ENCODE measurements around the gene EFEMP2.

The EFEMP2 gene

DNA sequence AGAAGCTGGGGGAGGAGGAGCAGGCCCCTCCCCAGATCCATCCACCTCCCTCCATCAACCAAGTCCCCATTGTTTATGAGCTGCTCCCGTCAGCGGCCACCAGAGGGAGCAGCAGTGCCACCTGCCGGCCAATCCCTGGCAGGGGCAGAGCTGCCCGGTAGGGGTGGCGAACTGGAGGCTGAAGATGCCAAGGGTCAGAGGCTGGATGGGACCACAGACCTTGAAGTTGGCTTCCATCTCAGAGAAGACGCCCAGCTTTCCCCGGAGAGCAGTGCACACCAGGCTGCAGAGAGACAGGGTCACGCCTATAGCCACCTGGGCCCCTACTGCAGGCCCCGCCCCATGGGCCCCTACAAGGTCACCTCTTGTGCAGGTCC is 12.1 kb upstream of the EFEMP2 start:
- FAIRE-seq = no peak

DNA sequence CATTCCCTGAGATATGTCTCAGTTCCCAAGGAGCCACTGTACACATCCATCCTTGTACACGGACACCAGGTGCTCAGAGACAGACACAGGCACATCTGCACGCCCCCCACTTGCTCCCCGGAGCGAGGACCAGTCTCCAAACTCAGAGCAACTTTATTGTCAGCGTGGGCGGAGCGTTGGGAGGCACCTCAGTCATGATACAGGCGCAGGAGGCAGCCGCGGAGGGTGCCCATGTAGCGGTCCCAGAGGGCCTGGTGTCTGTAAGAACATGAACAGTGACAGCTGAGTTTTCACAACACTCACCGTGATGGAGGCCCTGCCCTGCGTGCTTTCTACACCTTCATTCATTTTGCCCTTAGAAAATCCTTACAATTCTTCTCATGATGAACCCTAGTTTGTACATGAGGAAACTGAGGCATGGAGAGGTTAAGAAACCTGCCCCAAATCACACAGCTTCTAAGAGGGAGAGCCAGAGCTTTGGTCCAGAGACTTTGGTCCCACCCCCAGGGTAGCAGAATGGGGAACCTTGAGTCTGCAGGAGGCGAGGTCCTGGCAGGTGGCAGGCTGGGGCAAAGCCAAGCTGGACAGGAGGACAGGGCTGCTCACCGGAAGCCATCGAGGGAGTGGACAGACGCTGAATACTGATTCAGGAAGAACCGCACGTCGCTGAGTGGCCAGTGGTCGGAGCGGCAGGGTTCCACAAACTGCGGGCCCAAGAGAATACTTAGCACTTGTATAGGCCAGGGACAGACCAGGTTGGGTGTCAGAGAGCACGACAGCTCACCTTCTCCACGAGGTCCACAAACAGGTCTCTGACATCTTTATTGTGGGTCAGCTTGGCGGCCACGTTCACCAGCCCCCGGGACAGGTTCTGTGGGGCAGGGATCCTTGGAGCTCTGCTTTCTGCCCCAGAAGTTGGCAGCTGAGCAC is 11.5 kb upstream of the EFEMP2 start:
- no peak for FAIRE-seq

DNA sequence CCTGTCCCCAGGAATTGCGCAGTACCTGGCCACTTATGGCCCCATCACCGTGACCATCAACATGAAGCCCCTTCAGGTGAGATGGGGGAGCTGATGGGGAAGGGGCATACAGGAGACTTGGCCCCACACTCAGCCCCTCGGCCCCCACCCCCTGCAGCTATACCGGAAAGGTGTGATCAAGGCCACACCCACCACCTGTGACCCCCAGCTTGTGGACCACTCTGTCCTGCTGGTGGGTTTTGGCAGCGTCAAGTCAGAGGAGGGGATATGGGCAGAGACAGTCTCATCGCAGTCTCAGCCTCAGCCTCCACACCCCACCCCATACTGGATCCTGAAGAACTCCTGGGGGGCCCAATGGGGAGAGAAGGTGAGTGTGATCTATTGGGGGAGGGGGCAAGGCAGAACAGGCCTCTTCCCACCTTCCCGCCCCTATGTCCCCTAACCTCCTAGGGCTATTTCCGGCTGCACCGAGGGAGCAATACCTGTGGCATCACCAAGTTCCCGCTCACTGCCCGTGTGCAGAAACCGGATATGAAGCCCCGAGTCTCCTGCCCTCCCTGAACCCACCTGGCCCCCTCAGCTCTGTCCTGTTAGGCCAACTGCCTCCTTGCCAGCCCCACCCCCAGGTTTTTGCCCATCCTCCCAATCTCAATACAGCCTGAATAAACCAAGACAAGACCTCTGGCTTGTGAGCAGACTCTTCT is 10.6 kb upstream of the EFEMP2 start:
- no peak for FAIRE-seq

DNA sequence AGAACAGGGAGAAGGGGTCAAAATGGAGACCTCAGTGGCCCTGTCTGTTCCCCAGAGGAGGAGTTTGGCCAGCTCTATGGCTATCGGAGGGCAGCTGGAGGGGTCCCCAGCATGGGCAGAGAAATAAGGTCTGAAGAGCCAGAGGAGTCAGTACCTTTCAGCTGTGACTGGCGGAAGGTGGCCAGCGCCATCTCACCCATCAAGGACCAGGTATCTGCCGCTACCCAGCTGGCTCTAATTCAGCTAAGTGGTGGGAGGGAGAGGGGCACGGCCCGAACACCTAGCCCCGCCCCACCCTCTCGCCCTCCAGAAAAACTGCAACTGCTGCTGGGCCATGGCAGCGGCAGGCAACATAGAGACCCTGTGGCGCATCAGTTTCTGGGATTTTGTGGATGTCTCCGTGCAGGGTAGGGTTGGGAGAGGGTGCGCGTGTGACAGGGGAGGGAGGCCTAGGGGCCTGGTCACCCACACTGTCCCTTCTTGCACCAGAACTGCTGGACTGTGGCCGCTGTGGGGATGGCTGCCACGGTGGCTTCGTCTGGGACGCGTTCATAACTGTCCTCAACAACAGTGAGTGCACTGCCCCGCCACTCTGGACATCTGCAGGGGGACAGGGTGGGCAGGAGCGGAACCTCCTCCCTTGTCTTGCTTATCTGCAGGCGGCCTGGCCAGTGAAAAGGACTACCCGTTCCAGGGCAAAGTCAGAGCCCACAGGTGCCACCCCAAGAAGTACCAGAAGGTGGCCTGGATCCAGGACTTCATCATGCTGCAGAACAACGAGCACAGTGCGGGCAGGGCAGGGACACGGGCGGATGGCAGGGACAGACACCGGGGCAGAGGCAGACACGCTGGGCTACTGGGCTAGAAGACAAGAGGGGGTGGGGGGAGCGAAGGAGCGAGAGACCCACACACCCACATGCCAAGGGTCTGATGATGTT is 9.8 kb upstream of the EFEMP2 start:
- no peak for FAIRE-seq

DNA sequence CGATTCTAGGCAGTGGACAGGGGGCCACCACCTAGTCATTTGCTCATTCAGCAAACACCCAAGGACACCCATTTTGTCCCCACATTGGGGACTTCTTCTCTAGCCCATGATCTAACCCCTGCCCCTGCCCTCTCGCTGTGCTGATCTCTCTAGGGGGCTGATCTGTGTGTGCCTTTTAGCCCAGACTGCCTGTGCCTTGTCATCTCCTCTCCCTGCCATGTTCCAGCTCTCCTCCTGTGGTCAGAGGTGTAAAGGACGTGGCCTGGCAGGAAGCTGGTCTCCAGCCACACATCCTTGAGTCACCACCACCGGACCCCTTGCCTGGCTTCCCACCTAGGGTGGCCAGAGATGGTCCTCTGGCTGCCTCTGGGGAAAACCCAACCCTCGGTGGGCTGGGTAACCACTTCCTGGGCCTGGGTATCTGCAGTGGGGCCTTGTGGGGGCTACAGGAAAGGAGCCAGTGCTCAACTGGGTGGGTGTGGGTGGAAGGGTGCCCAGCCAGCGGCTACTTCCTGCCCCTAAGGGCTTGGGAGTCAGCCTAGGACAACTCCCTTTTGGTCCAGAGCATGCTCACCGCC is 8.3 kb upstream of the EFEMP2 start:
- no peak for FAIRE-seq

DNA sequence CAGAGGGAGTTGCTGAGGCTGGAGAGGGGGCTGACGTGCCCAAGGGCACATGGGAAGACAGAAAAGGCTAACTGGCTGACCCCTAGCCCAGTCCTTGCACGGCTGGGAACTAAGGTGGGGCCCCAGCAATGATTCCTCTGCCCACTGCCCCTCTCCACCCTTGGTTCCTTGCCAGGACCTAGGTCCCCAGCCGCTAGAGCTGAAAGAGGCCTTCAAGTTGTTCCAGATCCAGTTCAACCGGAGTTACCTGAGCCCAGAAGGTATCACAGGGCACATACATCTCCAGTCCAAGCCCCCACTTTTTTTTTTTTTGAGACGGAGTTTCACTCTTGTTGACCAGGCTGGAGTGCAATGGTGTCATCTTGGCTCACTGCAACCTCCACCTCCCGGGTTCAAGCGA is 7.4 kb upstream of the EFEMP2 start:
- no peak for FAIRE-seq

DNA sequence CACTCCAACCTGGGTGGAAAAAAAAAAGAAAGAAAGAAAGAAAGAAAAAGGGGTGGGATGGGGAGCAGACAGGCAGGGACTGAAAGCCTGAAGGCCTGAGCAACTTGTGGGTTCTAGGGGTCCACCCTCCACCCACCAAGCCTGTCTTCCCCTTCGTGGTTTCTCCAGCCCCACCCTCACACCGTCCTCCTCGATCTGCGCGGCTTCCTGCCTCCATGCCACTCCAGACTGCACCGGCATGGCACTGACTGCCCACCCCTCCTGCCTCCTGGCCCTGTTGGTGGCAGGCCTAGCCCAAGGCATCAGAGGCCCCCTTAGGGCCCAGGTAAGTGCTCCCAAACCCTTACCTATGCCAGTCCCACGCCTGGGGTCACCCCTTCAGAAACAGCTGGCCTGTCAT is 7.0 kb upstream of the EFEMP2 start, which contains the start of gene CTSW:
Gene CTSW, plus strand, starts transcription at position 221 of the 400 bp plus-strand sequence. Its CDS starts 18 bp downstream, at position 239.
- FAIRE-seq = no peak

DNA sequence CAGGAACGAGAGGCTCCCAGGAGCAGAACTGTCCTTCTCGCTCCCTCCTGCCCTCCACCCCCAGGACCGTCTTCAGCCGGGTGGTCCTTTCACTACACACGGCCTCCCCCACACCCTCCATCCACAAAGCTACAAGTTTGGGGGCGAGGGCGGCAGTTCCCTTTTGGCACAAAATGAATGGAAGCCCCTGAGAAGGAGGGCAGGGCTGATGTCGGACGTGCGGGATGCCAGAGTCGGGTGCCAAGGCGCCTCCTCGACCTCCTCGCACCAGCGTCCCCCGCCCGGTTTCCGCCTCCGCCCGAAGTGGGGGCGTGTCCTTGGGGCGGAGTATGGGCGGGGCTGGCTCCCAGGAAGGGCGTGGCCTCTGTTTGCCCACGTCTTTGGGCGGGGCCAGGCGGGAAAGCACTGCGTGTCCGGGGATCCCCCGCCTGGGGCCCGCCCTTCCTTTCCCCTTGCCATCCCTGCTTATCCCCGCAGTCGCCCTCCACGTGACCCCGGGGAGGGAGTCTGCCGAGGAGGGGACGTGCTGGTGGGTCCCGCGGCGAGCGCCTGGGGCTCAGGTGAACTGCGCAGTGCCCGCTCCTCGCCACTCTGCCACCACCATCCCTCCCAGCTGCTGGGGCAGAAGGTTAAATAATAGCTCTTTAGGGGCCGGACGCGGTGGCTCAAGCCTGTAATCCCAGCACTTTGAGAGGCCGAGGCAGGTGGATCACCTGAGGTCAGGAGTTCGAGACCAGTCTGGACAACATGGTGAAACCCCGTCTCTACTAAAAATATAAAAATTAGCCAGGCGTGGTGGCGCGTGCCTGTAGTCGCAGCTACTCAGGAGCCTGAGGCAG is 937 bp upstream of the EFEMP2 start:
- peak; percentile 38 for FAIRE-seq

DNA sequence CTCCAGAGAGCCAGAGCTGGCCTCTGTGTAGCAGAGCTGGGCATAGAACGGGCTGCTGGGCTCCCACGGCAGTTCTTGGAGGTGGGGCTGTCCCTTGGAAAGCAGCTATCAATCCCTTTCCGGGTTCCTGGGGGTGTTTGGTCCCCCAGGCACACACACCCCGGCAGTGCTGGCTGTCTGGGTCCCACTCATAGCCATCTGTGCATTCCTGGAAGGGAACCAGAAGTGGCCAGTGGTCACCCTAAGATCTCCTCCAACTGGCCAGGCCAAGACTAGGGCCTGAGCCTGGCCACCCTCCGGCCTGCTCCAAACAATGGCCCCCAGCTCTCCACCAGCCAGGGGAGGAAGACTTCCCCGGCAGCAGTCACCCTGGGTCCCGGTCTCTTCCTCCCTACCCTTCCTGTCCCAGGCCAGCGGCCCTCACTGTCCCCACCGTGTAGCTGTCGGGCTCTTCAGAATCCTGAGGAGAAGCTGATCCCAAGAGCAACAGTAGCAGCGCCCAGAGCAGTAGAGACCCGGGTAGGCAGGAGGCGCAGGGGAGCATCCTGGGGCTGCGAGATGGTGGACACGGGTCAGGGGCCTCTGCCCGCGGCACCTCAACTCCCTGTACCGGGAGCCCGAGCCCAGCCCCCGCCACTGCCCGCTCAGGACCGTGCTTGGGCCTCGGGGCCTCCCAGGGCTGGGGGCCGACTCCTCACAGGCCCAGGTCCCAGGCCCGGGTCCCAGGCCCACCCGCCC is 620 bp downstream of the EFEMP2 start:
- FAIRE-seq = no peak

DNA sequence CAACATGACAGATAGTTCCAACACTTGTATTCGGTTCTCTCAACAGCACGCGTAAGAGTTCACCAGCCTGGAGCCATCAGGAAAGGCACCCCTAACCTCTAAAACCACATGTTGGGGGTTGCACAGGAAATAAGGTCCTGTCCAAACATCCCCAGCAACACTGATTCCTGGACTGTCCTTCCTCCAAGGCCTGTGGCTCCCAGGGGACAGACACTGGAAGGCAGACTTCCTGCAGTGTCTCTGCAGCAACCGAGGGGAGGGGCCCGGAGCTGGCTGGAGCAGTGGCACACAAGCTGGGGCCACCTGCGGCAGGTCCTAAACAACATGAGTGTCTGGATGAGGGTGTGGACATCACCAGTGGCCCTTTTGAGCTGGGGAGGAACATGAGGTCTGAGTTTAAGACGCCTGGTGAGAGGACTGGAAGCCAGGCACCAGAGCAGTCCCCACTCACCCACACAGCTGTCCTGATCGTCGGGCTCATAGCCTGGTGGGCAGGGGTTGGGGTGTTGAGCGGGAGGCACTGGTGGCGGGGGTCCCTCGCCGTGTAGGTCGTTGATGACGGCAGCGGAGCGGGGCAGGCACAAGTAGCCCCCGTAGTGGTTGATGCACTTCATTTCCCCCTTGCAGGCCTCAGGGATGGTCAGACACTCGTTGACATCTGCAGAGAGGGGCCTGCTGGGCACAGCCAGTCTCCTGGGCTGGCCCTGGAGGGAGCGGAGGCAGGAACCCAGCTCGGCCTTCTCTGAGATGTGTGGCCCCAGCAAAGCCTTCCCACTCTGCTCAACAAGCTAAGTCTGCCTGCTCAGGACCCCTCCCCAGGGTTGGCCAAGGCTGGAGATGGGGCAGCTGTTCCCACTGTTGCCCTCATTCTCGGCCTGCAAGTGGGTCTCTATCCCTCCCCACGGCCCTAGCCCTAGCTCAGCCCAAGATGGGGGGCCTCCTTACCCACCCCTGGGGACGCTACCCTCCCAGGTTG is 1.6 kb downstream of the EFEMP2 start:
- no peak for FAIRE-seq

DNA sequence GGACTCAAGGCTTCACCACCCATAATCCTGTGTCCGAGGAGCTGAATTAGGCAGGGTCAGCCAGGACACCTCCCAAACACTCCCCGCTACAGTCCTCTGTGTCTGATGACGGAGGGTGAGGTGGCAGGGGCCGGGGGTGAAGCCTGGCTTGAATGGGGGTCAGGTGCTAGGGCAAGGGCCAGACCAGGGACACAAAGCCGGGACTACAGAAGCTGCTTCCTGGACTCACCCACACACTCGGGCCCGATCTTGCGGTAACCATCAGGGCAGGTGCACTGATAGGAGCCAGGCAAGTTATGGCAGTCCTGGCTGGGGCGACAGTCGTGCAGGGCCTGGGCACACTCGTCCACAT is 2.3 kb downstream of the EFEMP2 start:
- FAIRE-seq = no peak

DNA sequence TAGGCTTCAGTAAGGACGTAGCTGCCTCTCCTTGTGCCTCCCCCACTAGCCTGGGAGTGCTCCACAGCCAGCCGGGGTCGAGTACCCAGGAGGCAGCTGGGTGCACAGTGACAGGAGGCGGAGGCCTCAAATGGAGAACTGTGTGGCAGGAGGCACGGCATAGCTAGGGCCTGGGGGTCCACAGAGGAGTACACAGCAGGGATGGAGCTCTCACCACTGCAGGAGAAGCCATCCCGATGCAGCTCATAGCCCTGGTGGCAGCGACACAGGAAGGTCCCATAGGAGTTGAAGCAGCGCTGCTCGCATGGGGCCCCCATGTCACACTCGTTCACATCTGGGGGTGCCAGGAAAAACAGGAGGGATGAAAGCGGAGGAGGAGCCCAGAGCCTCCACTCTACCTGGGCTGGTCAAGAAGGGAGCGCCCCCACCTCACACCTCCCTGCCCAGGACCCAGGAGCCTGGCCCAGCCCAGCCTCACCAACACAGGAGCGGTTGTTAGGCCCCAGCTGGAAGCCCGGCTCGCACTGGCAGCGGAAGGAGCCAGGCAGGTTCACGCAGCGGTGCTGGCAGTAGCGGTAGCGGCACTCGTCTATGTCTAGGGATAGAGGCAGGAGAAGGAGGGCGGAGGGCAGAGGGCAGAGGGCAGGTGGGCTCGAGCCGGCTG is 2.8 kb downstream of the EFEMP2 start:
- no peak for FAIRE-seq

DNA sequence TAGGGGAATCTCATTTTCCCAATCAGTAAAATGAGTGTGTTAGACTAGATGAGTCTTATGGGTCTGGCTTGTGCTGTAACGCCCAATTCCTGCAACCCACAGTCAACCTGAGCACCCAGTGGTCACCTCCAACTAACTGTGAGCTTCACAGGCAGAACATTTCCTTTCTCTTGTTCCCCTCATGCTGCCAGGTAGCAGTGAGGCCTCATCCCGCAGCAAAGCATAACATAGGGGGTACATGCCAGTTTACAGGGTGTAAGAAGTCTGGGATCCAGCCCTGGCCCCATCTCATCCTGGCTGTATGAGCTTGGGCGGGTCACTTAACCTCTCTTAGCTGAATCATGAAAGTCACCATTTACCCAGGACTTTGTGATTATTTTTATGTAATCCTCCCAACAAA is 3.7 kb downstream of the EFEMP2 start:
- FAIRE-seq = no peak

DNA sequence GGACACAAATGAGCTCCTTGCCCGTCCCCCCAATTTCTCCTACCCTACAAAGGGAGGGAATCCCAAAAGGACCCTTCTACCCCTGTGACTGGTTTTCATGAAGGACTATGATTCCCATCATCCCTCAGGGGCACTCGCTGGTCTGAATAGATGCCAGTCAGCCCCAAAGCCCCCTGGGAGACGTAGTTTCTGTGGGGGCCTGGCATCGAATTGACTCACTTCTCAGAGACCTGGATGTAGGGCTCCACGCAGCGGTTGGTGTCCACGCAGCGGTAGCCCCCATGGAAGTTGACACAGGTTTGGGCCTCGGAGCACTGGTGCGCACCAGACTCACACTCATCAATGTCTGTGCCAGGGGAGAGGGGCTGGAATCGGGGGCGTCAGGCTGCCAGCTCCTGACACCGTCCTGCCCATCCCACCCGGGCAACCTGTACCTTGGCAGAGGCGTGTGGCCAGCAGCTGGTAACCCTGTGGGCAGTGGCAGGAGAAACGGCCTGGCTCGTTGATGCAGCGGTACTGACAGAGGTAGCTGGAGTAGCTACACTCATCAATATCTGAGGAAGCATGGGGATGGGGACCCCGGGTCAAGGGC is 4.4 kb downstream of the EFEMP2 start:
- FAIRE-seq = no peak

DNA sequence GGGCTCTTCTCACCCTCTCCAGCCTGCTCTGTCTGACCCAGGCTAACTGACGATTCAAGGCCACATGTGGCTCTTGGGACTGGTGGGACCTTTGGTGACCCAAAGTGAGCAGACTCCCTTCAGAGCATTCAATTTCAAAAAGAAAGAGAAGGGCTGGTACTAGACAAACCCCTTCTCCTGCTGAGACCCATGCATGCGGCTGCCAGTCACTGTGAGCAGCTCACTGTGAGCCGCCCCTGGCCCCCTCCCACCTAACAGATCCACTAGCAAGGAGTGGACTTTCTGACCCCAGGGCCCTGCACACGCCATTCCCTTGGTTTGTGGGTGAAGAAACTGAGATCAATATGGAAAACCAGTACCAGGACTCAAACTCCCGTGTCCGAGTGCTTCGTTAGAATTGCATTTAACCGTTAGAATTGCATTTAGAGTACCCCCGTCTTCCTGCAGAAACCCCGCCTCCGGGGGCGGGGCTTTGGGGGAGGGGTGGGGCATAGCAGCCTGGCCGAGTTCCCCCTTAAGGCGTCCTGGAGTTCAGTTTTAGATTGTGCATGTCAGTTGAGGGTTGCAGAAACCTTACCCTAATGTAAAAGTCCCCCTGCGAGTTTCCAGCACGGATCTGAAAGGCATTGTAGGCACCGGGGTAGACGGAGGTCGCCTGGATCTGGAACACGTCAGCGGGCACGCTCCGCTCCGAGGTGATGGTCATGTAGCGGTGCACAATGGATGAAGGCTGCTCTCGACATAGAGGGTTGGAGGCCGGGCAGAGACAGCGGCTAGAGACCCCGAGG is 5.1 kb downstream of the EFEMP2 start:
- FAIRE-seq = no peak

DNA sequence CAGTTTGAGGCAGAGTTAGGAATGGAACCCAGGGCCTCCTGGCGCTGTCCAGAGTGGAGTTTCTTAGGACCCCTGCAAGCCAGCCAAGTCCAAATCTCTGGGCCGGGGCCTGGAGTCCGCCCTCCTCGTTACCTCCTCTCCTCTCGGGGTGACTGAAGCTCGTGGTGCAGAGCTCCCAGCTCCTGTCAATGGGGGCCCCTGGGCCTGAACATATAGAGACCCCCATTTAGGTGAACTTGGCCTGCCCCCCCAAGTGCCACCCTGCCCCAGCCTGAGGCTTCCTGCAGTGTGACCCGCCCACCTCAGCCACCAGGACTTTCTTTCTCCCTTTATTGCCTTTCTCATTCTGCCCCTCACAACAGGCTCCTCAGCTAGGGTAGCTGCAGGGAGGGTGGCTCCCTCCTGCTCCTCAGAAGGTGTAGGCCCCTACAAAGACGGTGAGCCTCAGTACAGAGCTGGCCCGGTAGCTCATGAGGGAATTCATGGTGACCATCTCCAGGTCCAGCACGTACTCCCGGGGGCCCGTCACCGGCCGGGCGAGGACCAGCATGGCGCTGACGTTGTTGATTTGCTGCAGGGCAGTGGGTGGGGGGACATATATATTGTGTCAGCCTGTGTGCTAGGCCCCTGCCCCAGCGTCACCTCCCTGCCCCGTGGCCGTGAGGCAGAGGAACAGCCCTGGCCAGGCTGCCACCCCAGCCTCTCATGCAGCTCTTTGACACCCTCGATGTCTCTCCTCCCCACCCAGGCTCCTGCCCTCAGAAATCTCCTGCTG is 5.9 kb downstream of the EFEMP2 start:
- FAIRE-seq = no peak

DNA sequence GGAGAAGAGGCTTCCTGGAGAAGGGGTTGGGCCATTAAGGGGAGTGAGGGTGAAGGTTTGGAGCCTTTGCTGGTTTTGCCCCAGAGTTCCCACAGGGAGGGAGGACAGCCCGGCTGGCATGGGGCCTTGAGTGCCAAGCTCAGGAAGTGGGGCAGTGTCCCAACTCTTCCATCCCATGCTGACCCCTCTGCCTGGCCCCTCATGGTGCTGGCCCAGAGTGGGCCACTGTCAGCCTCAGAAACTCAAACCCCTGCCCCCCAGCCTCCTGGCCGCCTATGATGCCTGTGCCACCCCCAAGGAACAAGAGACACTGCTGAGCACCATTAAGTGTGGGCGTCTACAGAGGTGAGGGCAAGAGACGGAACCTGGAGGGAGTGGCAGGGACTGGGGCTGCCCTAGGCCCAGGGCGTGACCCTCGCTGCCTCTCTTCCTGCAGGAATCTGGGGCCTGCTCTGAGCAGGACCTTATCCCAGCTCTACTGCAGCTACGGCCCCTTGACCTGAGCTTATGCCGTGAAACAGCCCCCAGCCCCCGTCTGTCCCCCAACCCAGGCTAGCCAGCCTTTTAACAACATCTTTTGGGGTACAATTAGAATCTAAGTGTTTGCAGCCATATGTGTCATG is 6.9 kb downstream of the EFEMP2 start:
- no peak for FAIRE-seq
